ENCODE data around the gene GSTA1.
"Not testable (repeated sequence)": the region's sequence is repeated elsewhere in the genome, so short reads cannot be mapped to it uniquely, and the experiment has no call there.

The GSTA1 gene

DNA sequence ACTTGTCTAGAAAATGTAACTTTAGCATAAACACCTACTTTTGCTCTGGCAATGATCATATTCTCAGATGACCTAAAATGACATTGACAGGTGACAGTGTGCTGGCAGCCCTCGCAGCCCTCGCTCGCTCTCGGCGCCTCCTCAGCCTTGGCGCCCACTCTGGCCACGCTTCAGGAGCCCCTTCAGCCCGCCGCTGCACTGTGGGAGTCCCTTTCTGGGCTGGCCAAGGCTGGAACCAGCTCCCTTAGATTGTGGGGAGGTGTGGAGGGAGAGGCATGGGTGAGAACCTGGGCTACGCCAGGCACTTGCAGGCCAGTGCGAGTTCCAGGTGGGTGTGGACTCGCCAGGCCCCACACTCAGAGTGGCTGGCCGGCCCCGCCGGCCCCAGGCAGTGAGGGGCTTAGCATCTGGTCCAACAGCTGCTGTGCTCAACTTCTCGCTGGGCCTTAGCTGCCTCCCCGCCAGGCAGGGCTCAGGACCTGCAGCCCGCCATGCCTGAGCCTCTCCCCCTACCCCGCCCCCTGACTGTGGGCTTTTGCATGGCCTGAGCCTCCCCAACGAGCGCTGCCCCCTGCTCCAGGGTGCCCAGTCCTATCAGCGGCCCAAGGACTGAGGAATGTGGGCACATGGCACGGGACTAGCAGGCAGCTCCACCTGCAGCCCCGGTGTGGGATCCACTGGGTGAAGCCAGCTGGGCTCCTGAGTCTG, 17.2 kb downstream of the GSTA1 start:
- Mint-ChIP-seq H3K4me3 (no peak overlapping the region), H3K27ac (no peak overlapping the region), H3K36me3 (ENCODE audit: low read depth) (no peaks in the 10 kb centered on the region), H3K27me3 (ENCODE audit: low read depth, poor library complexity) (peaks cover 12% of the 10 kb centered on the region), H3K4me1 (peaks cover 27% of the 10 kb centered on the region), H3K9me3 (peaks cover 25% of the 10 kb centered on the region)
- TF ChIP-seq, protein P1, sequence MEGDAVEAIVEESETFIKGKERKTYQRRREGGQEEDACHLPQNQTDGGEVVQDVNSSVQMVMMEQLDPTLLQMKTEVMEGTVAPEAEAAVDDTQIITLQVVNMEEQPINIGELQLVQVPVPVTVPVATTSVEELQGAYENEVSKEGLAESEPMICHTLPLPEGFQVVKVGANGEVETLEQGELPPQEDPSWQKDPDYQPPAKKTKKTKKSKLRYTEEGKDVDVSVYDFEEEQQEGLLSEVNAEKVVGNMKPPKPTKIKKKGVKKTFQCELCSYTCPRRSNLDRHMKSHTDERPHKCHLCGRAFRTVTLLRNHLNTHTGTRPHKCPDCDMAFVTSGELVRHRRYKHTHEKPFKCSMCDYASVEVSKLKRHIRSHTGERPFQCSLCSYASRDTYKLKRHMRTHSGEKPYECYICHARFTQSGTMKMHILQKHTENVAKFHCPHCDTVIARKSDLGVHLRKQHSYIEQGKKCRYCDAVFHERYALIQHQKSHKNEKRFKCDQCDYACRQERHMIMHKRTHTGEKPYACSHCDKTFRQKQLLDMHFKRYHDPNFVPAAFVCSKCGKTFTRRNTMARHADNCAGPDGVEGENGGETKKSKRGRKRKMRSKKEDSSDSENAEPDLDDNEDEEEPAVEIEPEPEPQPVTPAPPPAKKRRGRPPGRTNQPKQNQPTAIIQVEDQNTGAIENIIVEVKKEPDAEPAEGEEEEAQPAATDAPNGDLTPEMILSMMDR (IDR thresholded peaks at IDR 0.05), result no peak
- no peak for DNase-seq

DNA sequence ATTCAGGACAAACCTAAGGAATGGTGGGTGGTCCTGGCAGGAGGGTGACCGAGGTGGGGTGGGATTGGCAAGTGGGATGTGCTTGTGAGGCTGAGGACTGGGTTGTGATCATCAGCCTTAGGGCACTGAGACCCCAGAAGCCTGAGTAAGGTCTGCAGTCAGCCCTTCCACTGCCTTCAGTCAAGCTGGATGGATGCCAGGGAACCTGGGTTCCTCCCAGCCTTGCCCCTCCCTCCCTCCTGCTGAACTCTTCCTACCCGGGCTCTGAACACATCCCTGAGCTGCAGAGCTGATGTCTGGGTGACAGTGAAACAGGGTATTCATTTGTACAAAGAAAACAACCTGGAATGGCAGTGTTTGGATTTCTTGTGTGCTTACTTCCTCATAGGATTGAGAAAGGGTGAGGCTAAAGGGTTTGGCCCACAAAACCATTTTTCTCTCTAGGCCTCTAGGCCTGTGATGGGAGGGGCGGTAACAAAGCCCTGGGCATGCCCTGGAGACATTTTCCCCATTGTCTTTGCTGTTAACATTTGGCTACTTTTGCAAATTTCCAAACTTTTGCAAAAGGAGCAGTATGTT, 20.8 kb downstream of the GSTA1 start:
- not testable (repeated sequence) for DNase-seq; H3K27ac Mint-ChIP-seq; H3K27me3 Mint-ChIP-seq (ENCODE audit: low read depth, poor library complexity); H3K4me3 Mint-ChIP-seq; H3K36me3 Mint-ChIP-seq (ENCODE audit: low read depth); H3K4me1 Mint-ChIP-seq
- peaks cover 22% of the 10 kb centered on the region for H3K9me3 Mint-ChIP-seq

DNA sequence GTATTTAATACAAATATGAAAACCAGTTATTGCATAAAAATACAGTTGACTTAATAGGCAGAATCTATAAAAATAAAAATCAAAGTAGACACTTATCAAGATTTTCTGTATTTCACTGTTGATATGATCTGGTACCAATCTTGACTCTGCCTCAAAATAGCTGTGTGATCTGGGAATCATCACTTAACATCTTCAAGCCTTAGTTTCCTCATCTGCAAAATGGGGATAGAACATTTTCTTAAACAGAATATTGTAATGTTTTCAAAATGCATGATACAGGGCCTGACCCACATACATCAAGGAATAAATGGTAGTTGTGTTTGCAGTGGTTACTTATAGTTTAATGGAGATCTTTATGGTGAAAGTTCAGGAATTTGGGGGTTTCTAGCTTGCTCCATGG, 21.4 kb downstream of the GSTA1 start:
- not testable (repeated sequence) for H3K4me3 Mint-ChIP-seq; H3K27me3 Mint-ChIP-seq (ENCODE audit: low read depth, poor library complexity); H3K36me3 Mint-ChIP-seq (ENCODE audit: low read depth); H3K4me1 Mint-ChIP-seq; DNase-seq
- Mint-ChIP-seq H3K9me3 (peaks cover 22% of the 10 kb centered on the region), H3K27ac (peak overlapping the region; percentile 6)

DNA sequence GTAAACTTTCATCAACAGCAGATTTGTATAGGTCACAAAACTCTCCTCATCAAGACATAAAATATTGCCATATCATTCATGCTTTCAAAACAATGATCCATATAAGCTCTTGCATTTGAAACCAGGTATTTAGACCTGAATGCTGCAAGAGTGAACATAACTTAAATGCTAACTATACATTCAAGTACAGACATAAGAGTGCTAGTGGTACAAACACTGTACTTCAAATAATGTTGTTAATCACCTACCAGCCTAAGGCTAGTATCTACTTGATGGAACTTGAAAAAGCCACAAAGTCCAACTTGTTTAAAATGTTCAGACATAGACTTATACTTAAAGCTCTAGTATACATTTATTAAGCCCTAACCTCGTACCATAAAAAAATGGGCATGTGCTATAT, 24.4 kb downstream of the GSTA1 start:
- no peak overlapping the region for H3K27ac Mint-ChIP-seq
- no peak for DNase-seq
- H3K27me3 Mint-ChIP-seq (ENCODE audit: low read depth, poor library complexity), result peaks cover 5% of the 10 kb centered on the region
- no peak overlapping the region for H3K4me3 Mint-ChIP-seq
- TF ChIP-seq, protein P1 (IDR thresholded peaks at IDR 0.05), result no peak
- H3K4me1 Mint-ChIP-seq, result no peaks in the 10 kb centered on the region
- peaks cover 38% of the 10 kb centered on the region for H3K9me3 Mint-ChIP-seq
- no peaks in the 10 kb centered on the region for H3K36me3 Mint-ChIP-seq (ENCODE audit: low read depth)

DNA sequence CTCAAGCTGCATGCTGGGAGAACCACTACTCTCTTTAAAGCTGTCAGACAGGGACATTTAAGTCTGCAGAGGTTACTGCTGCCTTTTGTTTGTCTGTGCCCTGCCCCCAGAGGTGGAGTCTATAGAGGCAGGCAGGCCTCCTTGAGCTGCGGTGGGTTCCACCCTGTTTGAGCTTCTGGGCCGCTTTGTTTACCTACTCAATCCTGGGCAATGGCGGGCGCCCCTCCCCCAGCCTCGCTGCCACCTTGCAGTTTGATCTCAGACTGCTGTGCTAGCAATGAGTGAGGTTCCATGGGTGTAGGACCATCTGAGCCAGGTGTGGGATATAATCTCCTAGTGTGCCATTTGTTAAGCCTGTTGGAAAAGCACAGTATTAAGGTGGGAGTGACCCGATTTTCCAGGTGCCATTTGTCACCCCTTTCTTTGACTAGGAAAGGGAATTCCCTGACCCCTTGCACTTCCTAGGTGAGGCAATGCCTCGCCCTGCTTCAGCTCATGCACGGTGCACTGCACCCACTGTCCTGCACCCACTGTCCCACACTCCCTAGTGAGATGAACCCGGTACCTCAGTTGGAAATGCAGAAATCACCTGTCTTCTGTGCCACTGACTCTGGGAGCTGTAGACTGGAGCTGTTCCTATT, 26.8 kb downstream of the GSTA1 start:
- DNase-seq; H3K36me3 Mint-ChIP-seq (ENCODE audit: low read depth); H3K4me1 Mint-ChIP-seq; H3K27ac Mint-ChIP-seq; H3K4me3 Mint-ChIP-seq; H3K27me3 Mint-ChIP-seq (ENCODE audit: low read depth, poor library complexity): not testable (repeated sequence)
- H3K9me3 Mint-ChIP-seq, result peaks cover 36% of the 10 kb centered on the region

DNA sequence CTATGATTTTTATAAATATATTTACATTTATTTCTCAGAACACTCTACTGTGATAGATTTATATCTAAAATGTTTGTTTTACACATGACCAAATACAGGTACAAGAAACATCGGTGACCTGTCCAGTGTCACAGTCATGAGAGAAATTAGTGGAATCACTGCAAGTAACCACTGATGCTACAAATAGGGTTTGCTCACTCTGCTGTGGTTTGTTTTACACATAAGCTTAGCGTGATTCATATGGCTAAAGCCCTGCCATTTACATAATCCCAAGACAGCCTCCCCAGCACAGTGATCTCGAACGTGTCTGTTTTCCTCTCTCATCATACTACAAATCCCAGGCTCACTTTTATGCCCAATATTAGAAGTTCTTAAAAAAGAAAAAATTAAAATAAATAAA, 34.2 kb downstream of the GSTA1 start:
- not testable (repeated sequence) for H3K27ac Mint-ChIP-seq; H3K27me3 Mint-ChIP-seq (ENCODE audit: low read depth, poor library complexity); DNase-seq; H3K4me1 Mint-ChIP-seq; H3K4me3 Mint-ChIP-seq; H3K36me3 Mint-ChIP-seq (ENCODE audit: low read depth); H3K9me3 Mint-ChIP-seq

DNA sequence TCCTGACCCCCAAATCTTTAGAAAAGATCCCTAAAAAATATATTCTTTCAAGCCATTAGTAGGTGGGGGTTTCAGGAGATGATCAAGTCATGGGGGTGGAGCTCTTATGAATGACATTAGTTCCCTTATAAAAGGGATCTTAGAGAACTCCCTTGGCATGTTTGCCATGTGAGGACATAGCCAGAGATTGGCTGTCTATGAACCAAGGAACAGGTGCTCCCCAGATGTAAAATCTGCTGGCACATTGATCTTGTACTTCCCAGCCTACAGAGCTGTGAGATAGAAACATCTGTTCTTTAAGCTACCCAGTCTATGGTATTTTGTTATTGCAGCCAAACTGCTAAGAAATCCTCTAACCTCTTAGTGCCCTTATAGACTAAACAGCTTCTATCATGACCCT, 36.0 kb downstream of the GSTA1 start:
- H3K4me1 Mint-ChIP-seq; H3K27ac Mint-ChIP-seq; H3K36me3 Mint-ChIP-seq (ENCODE audit: low read depth): not testable (repeated sequence)

DNA sequence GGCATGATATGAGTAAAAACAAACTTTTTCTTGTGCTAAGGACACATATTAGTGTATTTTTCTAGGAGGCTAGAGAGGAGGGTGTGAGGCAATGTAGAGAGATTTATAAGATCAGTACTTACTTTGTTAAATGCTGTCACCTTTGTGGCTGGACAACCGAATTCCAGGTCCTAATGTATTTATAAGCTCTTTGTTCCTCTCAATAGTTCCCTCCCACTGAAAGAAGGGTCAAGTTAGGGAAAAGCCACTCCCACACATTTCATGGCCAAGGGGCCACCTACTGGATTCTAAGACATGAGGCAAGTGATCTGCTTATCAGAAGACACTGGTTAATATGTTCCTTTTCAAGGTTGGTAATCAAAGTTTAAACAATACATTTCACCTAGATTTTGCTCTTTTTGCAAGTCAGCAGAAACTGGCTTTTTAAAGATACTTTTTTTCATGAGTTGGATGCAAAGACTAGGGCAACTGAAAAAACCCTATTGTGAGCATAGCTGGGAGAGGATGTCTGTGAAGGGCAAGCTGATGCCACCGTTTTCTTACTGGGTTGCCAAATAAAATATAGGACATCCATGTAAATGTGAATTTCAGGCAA, 40.2 kb downstream of the GSTA1 start, which contains the start of gene GSTA2:
Gene GSTA2, minus strand, starts transcription at position 154 of the 595 bp plus-strand sequence. CDS start 5,528 bp downstream, outside the sequence.
- not testable (repeated sequence) for H3K4me3 Mint-ChIP-seq; H3K27me3 Mint-ChIP-seq (ENCODE audit: low read depth, poor library complexity); H3K36me3 Mint-ChIP-seq (ENCODE audit: low read depth); DNase-seq
- Mint-ChIP-seq H3K4me1 (peaks cover 22% of the 10 kb centered on the region), H3K27ac (peak within 1 kb of the TSS; percentile 83), H3K9me3 (peaks cover 15% of the 10 kb centered on the region)

More for the DNA sequence above, 36.0 kb downstream of the GSTA1 start:
- H3K27me3 Mint-ChIP-seq (ENCODE audit: low read depth, poor library complexity); DNase-seq; H3K9me3 Mint-ChIP-seq; H3K4me3 Mint-ChIP-seq: not testable (repeated sequence)

DNA sequence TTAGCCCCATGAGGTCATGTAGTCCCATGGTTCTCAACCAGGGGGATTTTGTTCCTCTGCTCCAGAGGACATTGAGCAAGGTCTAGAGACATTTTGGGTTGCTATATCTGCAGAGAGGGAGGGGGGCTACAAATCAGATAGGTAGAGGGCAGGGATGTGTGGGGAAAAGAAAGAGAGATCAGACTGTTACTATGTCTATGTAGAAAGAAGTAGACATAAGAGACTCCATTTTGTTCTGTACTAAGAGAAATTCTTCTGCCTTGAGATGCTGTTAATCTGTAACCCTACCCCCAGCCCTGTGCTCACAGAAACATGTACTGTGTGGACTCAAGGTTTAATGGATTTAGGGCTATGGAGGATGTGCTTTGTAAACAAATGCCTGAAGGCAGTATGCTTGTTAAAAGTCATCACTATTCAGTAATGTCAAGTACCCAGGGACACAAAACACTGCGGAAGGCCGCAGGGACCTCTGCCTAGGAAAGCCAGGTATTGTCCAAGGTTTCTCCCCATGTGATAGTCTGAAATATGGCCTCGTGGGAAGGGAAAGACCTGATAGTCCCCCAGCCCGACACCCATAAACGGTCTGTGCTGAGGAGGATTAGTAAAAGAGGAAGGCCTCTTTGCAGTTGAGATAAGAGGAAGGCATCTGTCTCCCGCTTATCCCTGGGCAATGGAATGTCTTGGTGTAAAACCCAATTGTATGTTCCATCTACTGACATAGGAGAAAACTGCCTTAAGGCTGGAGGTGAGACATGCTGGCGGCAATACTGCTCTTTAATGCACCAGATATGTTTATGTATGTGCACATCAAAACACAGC, 41.7 kb downstream of the GSTA1 start:
- not testable (repeated sequence) for H3K4me3 Mint-ChIP-seq; H3K36me3 Mint-ChIP-seq (ENCODE audit: low read depth); DNase-seq; H3K27me3 Mint-ChIP-seq (ENCODE audit: low read depth, poor library complexity)
- peaks cover 22% of the 10 kb centered on the region for H3K4me1 Mint-ChIP-seq
- peaks cover 17% of the 10 kb centered on the region for H3K9me3 Mint-ChIP-seq
- peak overlapping the region; percentile 83 for H3K27ac Mint-ChIP-seq
